A673 (cell line): Measurements from ENCODE around the gene ANKS1B. TPM values are rescaled to one million over a fixed set of nuclear protein-coding genes. Genes with fewer than 3 reads are reported as not detected.

Source experiments
- BruUV-seq: library from RNA; stranded (reverse); fragments of 400-500 nt; replicated peaks from 2 replicates; lab custom pipeline; 2021; lab: Mats Ljungman, UMichigan
- CTCF ChIA-PET: fragments of 300-600 bp; sonication (Branson Sonifier 250); formaldehyde crosslinking; loops from one replicate; lab custom pipeline; 2022; ENCODE audit warnings: antibody characterized with exemption; lab: Charles Lee
- POLR2A ChIA-PET: fragments of 300-600 bp; sonication (Branson Sonifier 250); formaldehyde crosslinking; loops from one replicate; lab custom pipeline; 2022; ENCODE audit warnings: antibody characterized with exemption; ENCODE audit not compliant: low non-redundant PET; lab: Charles Lee
- DNase-seq: peaks from one replicate; pipeline ENCODE4 v3.0.0-alpha.2; 2015; ENCODE audit warnings: low spot score
- H3K27ac ChIP-seq: fragments of 200-600 bp; sonication (generic); 2 replicates; pipeline ENCODE4 v1.5.1; 2016; ENCODE audit warnings: mixed run types, low read depth, mild to moderate bottlenecking, mixed read lengths, antibody characterized with exemption, low read length; ENCODE audit not compliant: poor library complexity, severe bottlenecking
- H3K27me3 ChIP-seq: fragments of 200-600 bp; sonication (generic); replicated peaks from 2 replicates; pipeline ENCODE4 v1.6.1; 2017; ENCODE audit warnings: mixed run types, low read depth, mild to moderate bottlenecking, mixed read lengths, antibody characterized with exemption, low read length; ENCODE audit not compliant: insufficient read depth, poor library complexity
- H3K36me3 ChIP-seq: fragments of 200-600 bp; sonication (generic); 2 replicates; pipeline ENCODE4 v1.6.1; 2016; ENCODE audit warnings: mixed run types, mild to moderate bottlenecking, mixed read lengths, antibody characterized with exemption, low read length; ENCODE audit not compliant: insufficient read depth, poor library complexity, severe bottlenecking
- H3K4me1 ChIP-seq: fragments of 200-600 bp; sonication (generic); 2 replicates; pipeline ENCODE4 v1.6.1; 2017; ENCODE audit warnings: mixed run types, mild to moderate bottlenecking, mixed read lengths, antibody characterized with exemption, low read length; ENCODE audit not compliant: insufficient read depth, poor library complexity, severe bottlenecking
- H3K4me3 ChIP-seq: fragments of 200-600 bp; sonication (generic); 2 replicates; pipeline ENCODE4 v1.5.1; 2016; ENCODE audit warnings: low read depth, mixed run types, mild to moderate bottlenecking, mixed read lengths, low read length; ENCODE audit not compliant: poor library complexity, severe bottlenecking
- H3K9me3 ChIP-seq: fragments of 200-600 bp; sonication (generic); 2 replicates; pipeline ENCODE4 v1.6.1; 2016; ENCODE audit warnings: mixed run types, low read depth, mild to moderate bottlenecking, mixed read lengths, antibody characterized with exemption, low read length; ENCODE audit not compliant: poor library complexity, severe bottlenecking
- EZH2 ChIP-seq: fragments of 200-600 bp; sonication (generic); IDR thresholded peaks from 2 replicates; pipeline ENCODE4 v1.6.1; 2017; ENCODE audit warnings: borderline replicate concordance, low read depth, mild to moderate bottlenecking, mixed read lengths, antibody characterized with exemption, low read length; ENCODE audit not compliant: poor library complexity, severe bottlenecking
- intact Hi-C: fragments of 100-400 bp; cut with micrococcal nuclease; formaldehyde crosslinking; loops from one replicate; pipeline ENCODE4 v1.10.0; 2022; ENCODE audit not compliant: unreplicated experiment
- total RNA-seq: library from RNA; stranded (reverse); gene quantifications from 2 replicates; pipeline ENCODE4 v1.2.3, GENCODE V29; 2021
- TF ChIP-seq, protein P1 (sequence below): fragments of 300-800, 200-600 bp; sonication (generic); conservative IDR thresholded peaks from 2 replicates; pipeline ENCODE4 v1.5.1; 2017; ENCODE audit warnings: low read depth, mild to moderate bottlenecking, antibody characterized with exemption, low read length, moderate library complexity, mixed read lengths

The ANKS1B gene
- total RNA-seq, 1 experiment from 2014 or later = 0.99 TPM

DNA sequence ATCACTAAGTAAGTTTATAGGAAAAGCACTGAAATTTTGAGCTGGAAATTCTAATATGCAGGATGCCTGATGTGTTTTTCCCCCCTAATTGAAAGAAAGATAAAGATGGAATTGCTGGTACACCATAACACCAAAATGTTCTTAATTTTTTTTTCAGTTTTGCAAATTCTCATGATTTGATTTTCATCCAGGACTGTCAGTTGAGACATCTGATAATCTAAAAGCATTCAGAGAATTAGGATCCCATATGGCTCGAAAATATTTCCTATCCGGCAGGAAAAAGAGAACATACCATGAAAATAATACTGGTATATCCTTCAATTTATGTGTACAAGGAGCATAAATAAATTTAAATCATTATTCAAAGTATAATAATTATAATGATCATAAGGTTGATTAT lies 887.6 kb downstream of the ANKS1B start:
- BruUV-seq = no TSS peak
- Histone ChIP-seq H3K9me3 (no peaks in the 10 kb centered on the region), H3K4me3 (no peak overlapping the region), H3K36me3 (no peaks in the 10 kb centered on the region), H3K4me1 (no peaks in the 10 kb centered on the region), H3K27ac (no peak overlapping the region), H3K27me3 (peaks cover 3% of the 10 kb centered on the region)
- POLR2A ChIA-PET = no interaction called here
- DNase-seq = no peak
- no peak for TF ChIP-seq EZH2
- TF ChIP-seq, protein P1, sequence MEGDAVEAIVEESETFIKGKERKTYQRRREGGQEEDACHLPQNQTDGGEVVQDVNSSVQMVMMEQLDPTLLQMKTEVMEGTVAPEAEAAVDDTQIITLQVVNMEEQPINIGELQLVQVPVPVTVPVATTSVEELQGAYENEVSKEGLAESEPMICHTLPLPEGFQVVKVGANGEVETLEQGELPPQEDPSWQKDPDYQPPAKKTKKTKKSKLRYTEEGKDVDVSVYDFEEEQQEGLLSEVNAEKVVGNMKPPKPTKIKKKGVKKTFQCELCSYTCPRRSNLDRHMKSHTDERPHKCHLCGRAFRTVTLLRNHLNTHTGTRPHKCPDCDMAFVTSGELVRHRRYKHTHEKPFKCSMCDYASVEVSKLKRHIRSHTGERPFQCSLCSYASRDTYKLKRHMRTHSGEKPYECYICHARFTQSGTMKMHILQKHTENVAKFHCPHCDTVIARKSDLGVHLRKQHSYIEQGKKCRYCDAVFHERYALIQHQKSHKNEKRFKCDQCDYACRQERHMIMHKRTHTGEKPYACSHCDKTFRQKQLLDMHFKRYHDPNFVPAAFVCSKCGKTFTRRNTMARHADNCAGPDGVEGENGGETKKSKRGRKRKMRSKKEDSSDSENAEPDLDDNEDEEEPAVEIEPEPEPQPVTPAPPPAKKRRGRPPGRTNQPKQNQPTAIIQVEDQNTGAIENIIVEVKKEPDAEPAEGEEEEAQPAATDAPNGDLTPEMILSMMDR = no peak
- CTCF ChIA-PET = no interaction called here
- intact Hi-C loops = no loop called here

DNA sequence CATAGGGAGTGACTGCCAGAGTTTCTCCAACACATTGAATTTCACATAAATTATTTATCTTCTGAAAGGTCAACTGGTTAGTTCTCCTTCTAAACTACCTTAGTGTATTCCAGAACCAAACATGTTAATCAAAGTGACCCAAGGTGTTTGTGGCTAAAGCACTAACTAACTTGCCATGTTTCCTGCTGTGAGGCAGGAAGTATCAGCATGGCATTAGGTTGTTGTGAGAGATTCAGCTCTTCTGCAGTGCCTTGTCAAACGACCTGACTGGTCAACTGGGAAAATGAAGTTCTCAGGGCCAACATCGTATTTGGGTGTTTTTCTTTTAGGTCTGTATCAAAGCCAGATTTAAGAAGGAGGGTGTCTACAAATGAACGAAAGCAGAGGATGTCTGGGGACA lies 891.6 kb downstream of the ANKS1B start:
- peaks cover 15% of the 10 kb centered on the region for H3K27me3 ChIP-seq
- no peak for TF ChIP-seq EZH2
- TF ChIP-seq, protein P1 = no peak
- CTCF ChIA-PET = no interaction called here
- no peak overlapping the region for H3K27ac ChIP-seq
- no peaks in the 10 kb centered on the region for H3K4me1 ChIP-seq
- BruUV-seq = no TSS peak
- H3K36me3 ChIP-seq = no peaks in the 10 kb centered on the region
- intact Hi-C loops = no loop called here
- no peaks in the 10 kb centered on the region for H3K9me3 ChIP-seq
- no peak overlapping the region for H3K4me3 ChIP-seq
- no peak for DNase-seq
- POLR2A ChIA-PET = no interaction called here

DNA sequence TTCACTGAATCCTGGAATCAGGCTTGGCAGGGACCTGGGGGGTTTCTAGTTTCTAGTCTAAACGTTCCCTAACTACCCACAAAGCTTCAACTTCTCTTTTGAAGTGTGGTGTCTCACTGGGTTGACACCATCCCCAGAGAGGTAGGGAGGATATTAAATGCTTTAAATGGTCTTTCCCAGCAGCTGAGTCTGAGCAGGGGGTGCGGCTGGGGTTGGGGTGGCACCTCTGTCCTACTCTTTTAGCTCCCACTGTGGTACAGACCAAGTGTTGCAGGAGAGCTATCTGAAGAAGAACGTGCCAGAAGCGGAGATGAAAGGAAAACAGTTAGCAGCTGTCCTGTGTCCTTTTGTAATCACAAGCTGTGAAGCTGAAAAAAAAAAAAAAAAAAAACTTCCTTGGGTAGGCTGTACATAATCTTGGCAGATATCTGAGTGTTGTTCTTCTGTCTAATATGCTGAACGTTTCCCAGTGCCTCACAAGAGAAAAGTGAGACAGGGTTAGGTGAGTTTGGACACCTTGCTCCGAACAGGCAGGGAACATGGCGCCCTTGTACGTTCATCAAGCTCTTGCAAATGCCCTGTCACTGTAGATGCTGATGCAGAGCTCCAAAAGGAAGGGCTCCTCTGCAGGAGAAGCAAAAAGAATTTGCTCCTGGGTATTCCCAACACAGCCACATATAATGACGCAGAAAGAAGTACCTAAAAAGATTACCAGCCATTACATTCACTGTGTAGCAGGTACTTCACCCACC lies 892.5 kb downstream of the ANKS1B start:
- H3K27me3 ChIP-seq = peaks cover 12% of the 10 kb centered on the region
- no peak overlapping the region for H3K27ac ChIP-seq
- no peaks in the 10 kb centered on the region for H3K9me3 ChIP-seq
- intact Hi-C loops = no loop called here
- POLR2A ChIA-PET = no interaction called here
- no peak overlapping the region for H3K4me3 ChIP-seq
- BruUV-seq = no TSS peak
- no peak for DNase-seq
- TF ChIP-seq EZH2 = no peak
- H3K4me1 ChIP-seq = peaks cover 5% of the 10 kb centered on the region
- CTCF ChIA-PET = no interaction called here
- no peaks in the 10 kb centered on the region for H3K36me3 ChIP-seq

DNA sequence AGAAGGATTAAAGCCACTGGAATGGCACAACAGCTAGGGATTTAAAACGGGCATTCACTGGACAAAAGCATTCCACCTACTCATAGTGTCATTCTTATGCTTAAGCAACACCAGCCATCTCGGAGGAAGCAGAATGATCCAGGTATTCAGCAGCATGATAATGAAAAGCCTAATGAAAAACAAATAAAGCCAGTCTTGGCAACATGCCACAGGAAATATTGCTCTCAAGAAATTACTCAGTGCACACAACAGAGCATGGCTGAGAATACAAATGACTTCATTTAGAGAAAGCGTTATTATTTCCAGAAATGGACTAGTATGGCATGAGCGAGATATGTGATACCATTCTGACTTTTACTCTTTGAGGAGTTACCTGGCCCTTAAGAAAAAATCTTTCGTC lies 897.5 kb downstream of the ANKS1B start:
- peak; percentile 28 for DNase-seq
- H3K27ac ChIP-seq = no peak overlapping the region
- BruUV-seq = no TSS peak
- intact Hi-C loops = no loop called here
- H3K9me3 ChIP-seq = no peaks in the 10 kb centered on the region
- H3K4me1 ChIP-seq = peaks cover 11% of the 10 kb centered on the region
- H3K36me3 ChIP-seq = no peaks in the 10 kb centered on the region
- no peak overlapping the region for H3K4me3 ChIP-seq
- POLR2A ChIA-PET = no interaction called here
- TF ChIP-seq, protein P1 = no peak
- no peak for TF ChIP-seq EZH2
- H3K27me3 ChIP-seq = peaks cover 12% of the 10 kb centered on the region
- CTCF ChIA-PET = no interaction called here
